GM19468 (cell line): Measurements from ENCODE around the gene PPP3R2.

Source experiments
- ATAC-seq: cut with Tn5 transposase; IDR thresholded peaks from one replicate; pipeline ENCODE4 v1.9.1; 2021; ENCODE audit warnings: mild to moderate bottlenecking, moderate library complexity, moderate number of reproducible peaks; ENCODE audit not compliant: unreplicated experiment; ENCODE audit errors: extremely low read depth

The PPP3R2 gene

GRCh38 chr9:101594796-101595195, at the start of gene PPP3R2:
TSS of gene PPP3R2 (minus strand) at chr9:101594969. CDS start at chr9:101594921, 48 bp downstream.
- no peak for ATAC-seq

GRCh38 chr9:101639785-101640665, 45.3 kb upstream of the PPP3R2 start:
- ATAC-seq = no peak

- no peak for ATAC-seq
These were observed 44.5 kb upstream of the PPP3R2 start for GRCh38 chr9:101639311-101639710.

GRCh38 chr9:101636247-101636646, 41.5 kb upstream of the PPP3R2 start:
- ATAC-seq = no peak

- no peak for ATAC-seq
These were observed 40.7 kb upstream of the PPP3R2 start for GRCh38 chr9:101635473-101635872.

GRCh38 chr9:101634741-101635409, 40.1 kb upstream of the PPP3R2 start:
- ATAC-seq = no peak

GRCh38 chr9:101632611-101633010, 37.8 kb upstream of the PPP3R2 start:
- ATAC-seq = no peak

GRCh38 chr9:101631892-101632291, 37.1 kb upstream of the PPP3R2 start:
- ATAC-seq = no peak

- no peak for ATAC-seq
These were observed 34.9 kb upstream of the PPP3R2 start for GRCh38 chr9:101629636-101630035.

- no peak for ATAC-seq
These were observed 33.4 kb upstream of the PPP3R2 start for GRCh38 chr9:101628173-101628572.

- ATAC-seq = no peak
These were observed 31.5 kb upstream of the PPP3R2 start for GRCh38 chr9:101626295-101626694.

- ATAC-seq = no peak
These were observed 31.1 kb upstream of the PPP3R2 start for GRCh38 chr9:101625876-101626275.

GRCh38 chr9:101620452-101620851, 25.7 kb upstream of the PPP3R2 start:
- no peak for ATAC-seq

GRCh38 chr9:101618698-101619097, 23.9 kb upstream of the PPP3R2 start:
- no peak for ATAC-seq

- ATAC-seq = no peak
These were observed 10.8 kb upstream of the PPP3R2 start for GRCh38 chr9:101605547-101605946.

- no peak for ATAC-seq
These were observed 9.5 kb upstream of the PPP3R2 start for GRCh38 chr9:101604296-101604695.

- ATAC-seq = no peak
These were observed 7.4 kb upstream of the PPP3R2 start for GRCh38 chr9:101601904-101602765.

- ATAC-seq = no peak
These were observed 1.4 kb downstream of the PPP3R2 start for GRCh38 chr9:101593345-101593744.

GRCh38 chr9:101592788-101593187, 2.0 kb downstream of the PPP3R2 start:
- no peak for ATAC-seq

- ATAC-seq = no peak
These were observed 2.9 kb downstream of the PPP3R2 start for GRCh38 chr9:101591787-101592446.
